IMR-90 (cell line): ENCODE measurements around the gene FBXW11. TPM values are rescaled to one million over a fixed set of nuclear protein-coding genes. Genes with fewer than 3 reads are reported as not detected.

Experiments used
- ATAC-seq: fragments of 200-7000 bp; cut with Tn5 transposase; 2 replicates; pipeline ENCODE4 v1.9.1; 2020; ENCODE audit warnings: low read depth, mild to moderate bottlenecking, moderate library complexity
- BruUV-seq: library from RNA; stranded (reverse); fragments of 400-500 nt; replicated peaks from 2 replicates; lab custom pipeline; 2021; lab: Mats Ljungman, UMichigan
- CTCF ChIA-PET: fragments of 300-600 bp; formaldehyde crosslinking; extraction: SDS; loops from one replicate; lab custom pipeline; 2021; ENCODE audit warnings: antibody characterized with exemption; lab: Yijun Ruan, JAX
- POLR2A ChIA-PET: fragments of 300-600 bp; sonication (Branson Sonifier 250); formaldehyde crosslinking; loops from one replicate; lab custom pipeline; 2022; ENCODE audit warnings: antibody characterized with exemption; ENCODE audit not compliant: unreplicated experiment; lab: Charles Lee
- DNase-seq: peaks from one replicate; pipeline ENCODE4 v3.0.0; 2013
- H2AFZ ChIP-seq: replicated peaks from 2 replicates; pipeline ENCODE3; 2013; ENCODE audit warnings: low read length, mild to moderate bottlenecking; ENCODE audit not compliant: poor library complexity
- H2AK5ac ChIP-seq: 2 replicates; pipeline ENCODE4 v1.6.1; 2013; ENCODE audit warnings: low read depth, low read length, inconsistent platforms
- H2AK9ac ChIP-seq: replicated peaks from 2 replicates; pipeline ENCODE3; 2013; ENCODE audit warnings: mild to moderate bottlenecking, low read depth, low read length, moderate library complexity; ENCODE audit not compliant: poor library complexity
- H2BK120ac ChIP-seq: 2 replicates; pipeline ENCODE4 v1.6.1; 2013; ENCODE audit warnings: low read depth, low read length, inconsistent platforms
- H2BK15ac ChIP-seq: 3 replicates; pipeline ENCODE4 v1.6.1; 2013; ENCODE audit warnings: low read depth, low read length, inconsistent platforms
- H2BK20ac ChIP-seq: 2 replicates; pipeline ENCODE4 v1.6.1; 2013; ENCODE audit warnings: low read depth, mild to moderate bottlenecking, inconsistent platforms, low read length, moderate library complexity
- H2BK5ac ChIP-seq: 2 replicates; pipeline ENCODE4 v1.6.1; 2013; ENCODE audit warnings: mild to moderate bottlenecking, low read depth, low read length, inconsistent platforms; ENCODE audit not compliant: poor library complexity, severe bottlenecking
- H3K14ac ChIP-seq: replicated peaks from 2 replicates; pipeline ENCODE4 v1.6.1; 2013; ENCODE audit warnings: low read depth, low read length, inconsistent platforms
- H3K18ac ChIP-seq: 2 replicates; pipeline ENCODE4 v1.6.1; 2013; ENCODE audit warnings: low read depth, low read length, control low read depth
- H3K23ac ChIP-seq: 2 replicates; pipeline ENCODE4 v1.6.1; 2013; ENCODE audit warnings: low read depth, low read length, inconsistent platforms
- H3K27ac ChIP-seq: 2 replicates; pipeline ENCODE4 v1.5.1; 2013; ENCODE audit warnings: mild to moderate bottlenecking, control low read depth, low read length; ENCODE audit not compliant: insufficient read depth
- H3K27me3 ChIP-seq: 2 replicates; pipeline ENCODE4 v1.6.1; 2013; ENCODE audit warnings: low read length; ENCODE audit not compliant: control insufficient read depth, insufficient read depth
- H3K36me3 ChIP-seq: 2 replicates; pipeline ENCODE4 v1.6.1; 2013; ENCODE audit warnings: low read length, mixed read lengths; ENCODE audit not compliant: control insufficient read depth, insufficient read depth
- H3K4ac ChIP-seq: 2 replicates; pipeline ENCODE4 v1.6.1; 2013; ENCODE audit warnings: low read depth, low read length, inconsistent platforms
- H3K4me1 ChIP-seq: 2 replicates; pipeline ENCODE4 v1.6.1; 2013; ENCODE audit warnings: low read length, mixed read lengths; ENCODE audit not compliant: control insufficient read depth, insufficient read depth
- H3K4me2 ChIP-seq: 2 replicates; pipeline ENCODE4 v1.6.1; 2013; ENCODE audit warnings: low read depth, mild to moderate bottlenecking, control low read depth, low read length, moderate library complexity
- H3K4me3 ChIP-seq: 2 replicates; pipeline ENCODE4 v1.5.1; 2013; ENCODE audit warnings: low read depth, mild to moderate bottlenecking, control low read depth, low read length, moderate library complexity; ENCODE audit not compliant: insufficient read depth
- H3K56ac ChIP-seq: 2 replicates; pipeline ENCODE4 v1.6.1; 2013; ENCODE audit warnings: low read length, inconsistent platforms; ENCODE audit not compliant: insufficient read depth; ENCODE audit errors: extremely low read depth
- H3K79me1 ChIP-seq, 2 experiments: 2 replicates each; pipeline ENCODE4 v1.6.1; 2013; ENCODE audit warnings: low read length in 2 of 2, inconsistent platforms in 1 of 2, low read depth in 1 of 2
- H3K9ac ChIP-seq: 2 replicates; pipeline ENCODE4 v1.6.1; 2013; ENCODE audit warnings: low read depth, low read length, control low read depth
- H3K9me1 ChIP-seq: 2 replicates; pipeline ENCODE4 v1.6.1; 2013; ENCODE audit warnings: low read length, inconsistent platforms; ENCODE audit not compliant: insufficient read depth
- H3K9me3 ChIP-seq: 2 replicates; pipeline ENCODE4 v1.6.1; 2013; ENCODE audit warnings: low read length; ENCODE audit not compliant: control insufficient read depth, insufficient read depth
- H4K20me1 ChIP-seq: 2 replicates; pipeline ENCODE4 v1.6.1; 2013; ENCODE audit warnings: low read length, inconsistent platforms; ENCODE audit not compliant: insufficient read depth
- H4K5ac ChIP-seq: 2 replicates; pipeline ENCODE4 v1.6.1; 2013; ENCODE audit warnings: mild to moderate bottlenecking, low read depth, low read length, control low read depth
- H4K8ac ChIP-seq, 2 experiments: 2 replicates each; pipeline ENCODE4 v1.6.1; 2013; ENCODE audit warnings: low read depth in 2 of 2, low read length in 2 of 2, control low read depth in 1 of 2, inconsistent platforms in 1 of 2
- H4K91ac ChIP-seq: 2 replicates; pipeline ENCODE4 v1.6.1; 2013; ENCODE audit warnings: low read depth, low read length, inconsistent platforms; ENCODE audit not compliant: insufficient read depth
- CHD1 ChIP-seq: IDR thresholded peaks from 2 replicates; pipeline ENCODE4 v1.6.1; 2012; ENCODE audit warnings: low read depth, low read length, improper control_type of control experiment
- ELK1 ChIP-seq: fragments of 150-350 bp; IDR thresholded peaks from 2 replicates; pipeline ENCODE4 v1.6.1; 2016; ENCODE audit warnings: low read depth, mild to moderate bottlenecking, low read length, moderate library complexity, borderline replicate concordance
- MAZ ChIP-seq: IDR thresholded peaks from 2 replicates; pipeline ENCODE4 v1.6.1; 2012; ENCODE audit warnings: low read depth, mild to moderate bottlenecking, low read length, improper control_type of control experiment, moderate library complexity, borderline replicate concordance
- POLR2A ChIP-seq: IDR thresholded peaks from 2 replicates; pipeline ENCODE4 v1.6.1; 2012; ENCODE audit warnings: mild to moderate bottlenecking, low read depth, low read length
- RAD21 ChIP-seq: IDR thresholded peaks from 2 replicates; pipeline ENCODE4 v1.6.1; 2012; ENCODE audit warnings: low read length, improper control_type of control experiment
- WGBS, 2 experiments: methylation state at CpG; one replicate each; pipeline versions ENCODE4 v1.1.5 to v1.1.7; 2013; ENCODE audit warnings: missing lambda C conversion rate in 2 of 2; ENCODE audit not compliant: insufficient read length in 1 of 2; ENCODE audit errors: extremely low coverage in 2 of 2; 5-methylcytosine and 5-hydroxymethylcytosine counted together
- dilution Hi-C: fragments of 300-500 bp; cut with HindIII; formaldehyde crosslinking; loops from one replicate; pipeline ENCODE4 v1.14.3; 2018; ENCODE audit warnings: low sequenced_read_pairs; ENCODE audit not compliant: unreplicated experiment
- in situ Hi-C: fragments of 300-500 bp; cut with MboI; formaldehyde crosslinking; loops from 3 replicates; pipeline ENCODE4 v1.14.3; 2019; ENCODE audit warnings: low sequenced_read_pairs, inconsistent platforms, mixed read lengths
- intact Hi-C: fragments of 100-400 bp; cut with micrococcal nuclease; formaldehyde crosslinking; loops from 2 replicates; pipeline ENCODE4 v1.10.0; 2022
- polyA plus RNA-seq, 3 experiments: library from polyadenylated mRNA; depleted of rRNA; stranded (reverse); fragments of >200 nt; gene quantifications; 2 replicates each; pipeline ENCODE4 v1.2.3, GENCODE V29; 2012; ENCODE audit warnings: low replicate concordance in 1 of 3
- total RNA-seq: library from RNA; depleted of rRNA; stranded (reverse); fragments of >200 nt; gene quantifications from 2 replicates; pipeline ENCODE4 v1.2.3, GENCODE V29; 2012

Gene FBXW11
- total and polyA plus RNA-seq, 2 of the 4 experiments (the other 2 are of a cell fraction): 34.3 to 97.1 TPM

GRCh38 chr5:171834461-171834860 lies 172.0 kb downstream of the FBXW11 start:
- no peak overlapping the region for H2BK20ac ChIP-seq
- H3K9me1 ChIP-seq: no peaks in the 10 kb centered on the region
- no peak overlapping the region for H3K4me3 ChIP-seq
- no peak overlapping the region for H2BK120ac ChIP-seq
- WGBS, 2 experiments: no CpG with 5 or more reads among the region's 2 CpGs
- no peak overlapping the region for H3K27ac ChIP-seq
- no TSS peak for BruUV-seq
- no peak overlapping the region for H3K23ac ChIP-seq
- H3K9me3 ChIP-seq: peaks cover 4% of the 10 kb centered on the region
- no peak overlapping the region for H3K9ac ChIP-seq
- POLR2A ChIA-PET: no interaction called here
- intact Hi-C loops: no loop called here
- H3K4me1 ChIP-seq: no peaks in the 10 kb centered on the region
- dilution Hi-C loops: no loop called here
- DNase-seq: no peak
- CTCF ChIA-PET: no interaction called here
- H3K79me1 ChIP-seq: no peaks in the 10 kb centered on the region
- ATAC-seq: no peak
- TF ChIP-seq MAZ (no peak), RAD21 (no peak), CHD1 (no peak), ELK1 (no peak), POLR2A (no peak)
- H3K18ac ChIP-seq: no peak overlapping the region
- no peak overlapping the region for H3K14ac ChIP-seq
- H3K4ac ChIP-seq: no peak overlapping the region
- H4K5ac ChIP-seq: no peak overlapping the region
- H3K56ac ChIP-seq: no peak overlapping the region
- no peak overlapping the region for H3K4me2 ChIP-seq
- H2AK5ac ChIP-seq: no peak overlapping the region
- no peak overlapping the region for H2BK15ac ChIP-seq
- no peaks in the 10 kb centered on the region for H4K20me1 ChIP-seq
- H2BK5ac ChIP-seq: no peak overlapping the region
- in situ Hi-C loops: no loop called here
- no peak overlapping the region for H2AK9ac ChIP-seq
- peaks cover 1% of the 10 kb centered on the region; the same call in 1 of the 2 replicates for H3K27me3 ChIP-seq
- no peak overlapping the region for H2AFZ ChIP-seq
- H4K8ac ChIP-seq: no peak overlapping the region
- H3K36me3 ChIP-seq: no peaks in the 10 kb centered on the region
- no peak overlapping the region for H4K91ac ChIP-seq
